ENCODE results near the gene PIP5K1A. TPM values are rescaled to one million over a fixed set of nuclear protein-coding genes. Genes with fewer than 3 reads are reported as not detected.

The PIP5K1A gene
- total and polyA plus RNA-seq, 2 of the 8 experiments (the other 6 are each of a cell fraction or from before 2014, with no cell fraction given) = 87.5 to 105 TPM

DNA sequence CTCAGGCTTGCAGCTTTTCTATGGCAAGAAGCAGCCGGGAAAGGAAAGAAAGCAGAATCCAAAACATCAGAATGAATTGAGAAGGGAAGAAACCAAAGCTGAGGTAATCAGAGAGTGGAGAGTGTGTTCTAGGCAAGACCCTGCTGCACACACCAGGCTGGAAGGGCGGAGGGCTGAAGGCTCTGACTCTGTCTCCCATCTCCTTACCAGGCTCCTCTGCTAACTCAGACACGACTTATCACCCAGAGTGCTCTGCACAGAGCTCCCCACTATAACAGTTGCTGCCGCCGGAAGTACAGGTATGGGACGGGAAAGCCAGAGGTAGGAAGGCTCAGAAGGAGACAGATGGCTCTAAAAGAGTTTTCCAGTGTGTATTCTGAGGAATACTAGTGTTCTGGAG is 31.2 kb upstream of the PIP5K1A start (continued):
- TF ChIP-seq, protein P1, sequence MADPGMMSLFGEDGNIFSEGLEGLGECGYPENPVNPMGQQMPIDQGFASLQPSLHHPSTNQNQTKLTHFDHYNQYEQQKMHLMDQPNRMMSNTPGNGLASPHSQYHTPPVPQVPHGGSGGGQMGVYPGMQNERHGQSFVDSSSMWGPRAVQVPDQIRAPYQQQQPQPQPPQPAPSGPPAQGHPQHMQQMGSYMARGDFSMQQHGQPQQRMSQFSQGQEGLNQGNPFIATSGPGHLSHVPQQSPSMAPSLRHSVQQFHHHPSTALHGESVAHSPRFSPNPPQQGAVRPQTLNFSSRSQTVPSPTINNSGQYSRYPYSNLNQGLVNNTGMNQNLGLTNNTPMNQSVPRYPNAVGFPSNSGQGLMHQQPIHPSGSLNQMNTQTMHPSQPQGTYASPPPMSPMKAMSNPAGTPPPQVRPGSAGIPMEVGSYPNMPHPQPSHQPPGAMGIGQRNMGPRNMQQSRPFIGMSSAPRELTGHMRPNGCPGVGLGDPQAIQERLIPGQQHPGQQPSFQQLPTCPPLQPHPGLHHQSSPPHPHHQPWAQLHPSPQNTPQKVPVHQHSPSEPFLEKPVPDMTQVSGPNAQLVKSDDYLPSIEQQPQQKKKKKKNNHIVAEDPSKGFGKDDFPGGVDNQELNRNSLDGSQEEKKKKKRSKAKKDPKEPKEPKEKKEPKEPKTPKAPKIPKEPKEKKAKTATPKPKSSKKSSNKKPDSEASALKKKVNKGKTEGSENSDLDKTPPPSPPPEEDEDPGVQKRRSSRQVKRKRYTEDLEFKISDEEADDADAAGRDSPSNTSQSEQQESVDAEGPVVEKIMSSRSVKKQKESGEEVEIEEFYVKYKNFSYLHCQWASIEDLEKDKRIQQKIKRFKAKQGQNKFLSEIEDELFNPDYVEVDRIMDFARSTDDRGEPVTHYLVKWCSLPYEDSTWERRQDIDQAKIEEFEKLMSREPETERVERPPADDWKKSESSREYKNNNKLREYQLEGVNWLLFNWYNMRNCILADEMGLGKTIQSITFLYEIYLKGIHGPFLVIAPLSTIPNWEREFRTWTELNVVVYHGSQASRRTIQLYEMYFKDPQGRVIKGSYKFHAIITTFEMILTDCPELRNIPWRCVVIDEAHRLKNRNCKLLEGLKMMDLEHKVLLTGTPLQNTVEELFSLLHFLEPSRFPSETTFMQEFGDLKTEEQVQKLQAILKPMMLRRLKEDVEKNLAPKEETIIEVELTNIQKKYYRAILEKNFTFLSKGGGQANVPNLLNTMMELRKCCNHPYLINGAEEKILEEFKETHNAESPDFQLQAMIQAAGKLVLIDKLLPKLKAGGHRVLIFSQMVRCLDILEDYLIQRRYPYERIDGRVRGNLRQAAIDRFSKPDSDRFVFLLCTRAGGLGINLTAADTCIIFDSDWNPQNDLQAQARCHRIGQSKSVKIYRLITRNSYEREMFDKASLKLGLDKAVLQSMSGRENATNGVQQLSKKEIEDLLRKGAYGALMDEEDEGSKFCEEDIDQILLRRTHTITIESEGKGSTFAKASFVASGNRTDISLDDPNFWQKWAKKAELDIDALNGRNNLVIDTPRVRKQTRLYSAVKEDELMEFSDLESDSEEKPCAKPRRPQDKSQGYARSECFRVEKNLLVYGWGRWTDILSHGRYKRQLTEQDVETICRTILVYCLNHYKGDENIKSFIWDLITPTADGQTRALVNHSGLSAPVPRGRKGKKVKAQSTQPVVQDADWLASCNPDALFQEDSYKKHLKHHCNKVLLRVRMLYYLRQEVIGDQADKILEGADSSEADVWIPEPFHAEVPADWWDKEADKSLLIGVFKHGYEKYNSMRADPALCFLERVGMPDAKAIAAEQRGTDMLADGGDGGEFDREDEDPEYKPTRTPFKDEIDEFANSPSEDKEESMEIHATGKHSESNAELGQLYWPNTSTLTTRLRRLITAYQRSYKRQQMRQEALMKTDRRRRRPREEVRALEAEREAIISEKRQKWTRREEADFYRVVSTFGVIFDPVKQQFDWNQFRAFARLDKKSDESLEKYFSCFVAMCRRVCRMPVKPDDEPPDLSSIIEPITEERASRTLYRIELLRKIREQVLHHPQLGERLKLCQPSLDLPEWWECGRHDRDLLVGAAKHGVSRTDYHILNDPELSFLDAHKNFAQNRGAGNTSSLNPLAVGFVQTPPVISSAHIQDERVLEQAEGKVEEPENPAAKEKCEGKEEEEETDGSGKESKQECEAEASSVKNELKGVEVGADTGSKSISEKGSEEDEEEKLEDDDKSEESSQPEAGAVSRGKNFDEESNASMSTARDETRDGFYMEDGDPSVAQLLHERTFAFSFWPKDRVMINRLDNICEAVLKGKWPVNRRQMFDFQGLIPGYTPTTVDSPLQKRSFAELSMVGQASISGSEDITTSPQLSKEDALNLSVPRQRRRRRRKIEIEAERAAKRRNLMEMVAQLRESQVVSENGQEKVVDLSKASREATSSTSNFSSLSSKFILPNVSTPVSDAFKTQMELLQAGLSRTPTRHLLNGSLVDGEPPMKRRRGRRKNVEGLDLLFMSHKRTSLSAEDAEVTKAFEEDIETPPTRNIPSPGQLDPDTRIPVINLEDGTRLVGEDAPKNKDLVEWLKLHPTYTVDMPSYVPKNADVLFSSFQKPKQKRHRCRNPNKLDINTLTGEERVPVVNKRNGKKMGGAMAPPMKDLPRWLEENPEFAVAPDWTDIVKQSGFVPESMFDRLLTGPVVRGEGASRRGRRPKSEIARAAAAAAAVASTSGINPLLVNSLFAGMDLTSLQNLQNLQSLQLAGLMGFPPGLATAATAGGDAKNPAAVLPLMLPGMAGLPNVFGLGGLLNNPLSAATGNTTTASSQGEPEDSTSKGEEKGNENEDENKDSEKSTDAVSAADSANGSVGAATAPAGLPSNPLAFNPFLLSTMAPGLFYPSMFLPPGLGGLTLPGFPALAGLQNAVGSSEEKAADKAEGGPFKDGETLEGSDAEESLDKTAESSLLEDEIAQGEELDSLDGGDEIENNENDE (IDR thresholded peaks at IDR 0.05; ENCODE audit: insufficient replicate concordance, low read length) = no peak
- no peak for TF ChIP-seq CEBPB (IDR thresholded peaks at IDR 0.05; ENCODE audit: low read depth, low read length)
- no peak for TF ChIP-seq KDM5A (IDR thresholded peaks at IDR 0.05; ENCODE audit: low read length)

Data from H1 (cell line).